ENCODE results near the gene CERK.

DNA sequence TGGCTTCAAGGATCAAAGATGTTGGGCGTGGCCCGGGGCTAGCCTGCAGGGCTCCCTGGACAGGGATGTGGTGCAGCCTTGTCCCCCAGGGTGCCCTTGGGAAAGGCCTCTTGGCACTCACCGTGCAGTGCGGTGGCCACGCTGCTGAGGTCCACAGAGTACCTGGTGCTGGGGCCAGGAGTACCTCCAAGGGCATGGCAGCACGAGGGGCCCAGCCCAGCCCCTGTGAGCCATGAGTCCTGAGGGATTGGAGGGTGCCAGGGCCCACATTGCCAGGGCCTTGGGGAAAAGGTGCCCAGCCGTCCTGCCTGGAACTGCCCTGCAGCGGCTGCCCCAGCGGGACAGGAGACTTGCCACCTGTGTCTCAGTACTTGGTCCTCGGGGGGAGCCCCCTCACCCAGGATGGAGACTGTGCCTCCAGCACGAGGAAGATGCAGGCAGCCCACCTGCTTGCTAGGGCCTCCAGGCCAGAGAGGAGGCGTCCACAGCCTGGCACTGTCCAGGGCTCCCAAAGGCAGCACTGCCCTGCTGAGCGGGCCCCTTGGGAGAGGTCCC is 73.7 kb downstream of the CERK start:
- no peak for TF ChIP-seq POLR2A (IDR thresholded peaks at IDR 0.05)
- TF ChIP-seq, protein P1, sequence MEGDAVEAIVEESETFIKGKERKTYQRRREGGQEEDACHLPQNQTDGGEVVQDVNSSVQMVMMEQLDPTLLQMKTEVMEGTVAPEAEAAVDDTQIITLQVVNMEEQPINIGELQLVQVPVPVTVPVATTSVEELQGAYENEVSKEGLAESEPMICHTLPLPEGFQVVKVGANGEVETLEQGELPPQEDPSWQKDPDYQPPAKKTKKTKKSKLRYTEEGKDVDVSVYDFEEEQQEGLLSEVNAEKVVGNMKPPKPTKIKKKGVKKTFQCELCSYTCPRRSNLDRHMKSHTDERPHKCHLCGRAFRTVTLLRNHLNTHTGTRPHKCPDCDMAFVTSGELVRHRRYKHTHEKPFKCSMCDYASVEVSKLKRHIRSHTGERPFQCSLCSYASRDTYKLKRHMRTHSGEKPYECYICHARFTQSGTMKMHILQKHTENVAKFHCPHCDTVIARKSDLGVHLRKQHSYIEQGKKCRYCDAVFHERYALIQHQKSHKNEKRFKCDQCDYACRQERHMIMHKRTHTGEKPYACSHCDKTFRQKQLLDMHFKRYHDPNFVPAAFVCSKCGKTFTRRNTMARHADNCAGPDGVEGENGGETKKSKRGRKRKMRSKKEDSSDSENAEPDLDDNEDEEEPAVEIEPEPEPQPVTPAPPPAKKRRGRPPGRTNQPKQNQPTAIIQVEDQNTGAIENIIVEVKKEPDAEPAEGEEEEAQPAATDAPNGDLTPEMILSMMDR (IDR thresholded peaks at IDR 0.05), result no peak

Data from esophagus squamous epithelium (tissue), 4 donors.